ENCODE data around the gene VEGFB. TPM values are rescaled to one million over a fixed set of nuclear protein-coding genes. Genes with fewer than 3 reads are reported as not detected.

The VEGFB gene
- total and polyA plus RNA-seq, 2 of the 8 experiments (the other 6 are each of a cell fraction or from before 2014, with no cell fraction given) = 9.3 to 49.6 TPM

DNA sequence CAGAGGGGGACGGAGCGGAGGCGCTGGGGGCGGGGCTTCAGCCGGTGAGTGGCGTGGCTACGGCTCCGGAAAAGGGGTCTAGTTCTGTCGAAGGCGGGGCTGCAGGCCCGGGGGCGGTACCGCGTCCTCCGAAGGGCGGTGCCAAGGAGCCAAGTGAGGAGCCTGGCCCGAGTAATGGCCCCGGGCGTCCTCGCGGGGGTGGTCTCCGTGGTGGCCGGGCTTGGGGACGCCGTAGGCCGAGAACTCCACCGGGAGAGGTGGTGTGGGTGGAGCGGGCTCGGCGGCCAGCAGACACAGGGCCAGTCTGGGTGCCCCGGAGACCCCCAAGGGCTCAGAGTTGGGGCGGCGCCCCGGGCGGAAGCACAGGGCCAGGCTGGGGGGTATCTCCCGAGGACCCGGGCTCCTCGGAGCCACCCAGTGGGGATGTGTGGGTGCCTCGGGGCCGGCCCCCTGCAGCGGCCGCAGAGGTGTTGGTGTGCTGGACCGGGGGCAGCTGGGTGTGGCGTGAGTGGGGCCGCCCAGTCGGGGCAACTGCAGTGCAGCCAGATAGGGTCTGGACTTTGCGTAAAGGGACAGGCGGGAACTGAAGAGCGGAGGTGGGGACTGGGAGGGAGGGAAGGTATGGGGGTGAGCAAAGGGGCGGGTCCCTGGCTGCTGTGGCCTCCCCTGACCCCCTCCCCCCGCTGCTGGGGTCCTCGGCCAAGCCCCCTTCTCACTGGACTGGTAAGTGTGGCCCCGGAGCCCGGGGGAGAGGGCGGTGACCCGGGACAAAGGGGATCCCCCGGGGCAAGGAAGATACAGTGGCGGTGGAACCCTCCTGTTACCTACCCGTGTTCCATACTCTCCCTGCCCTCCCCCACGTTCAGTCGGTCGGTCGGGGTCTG lies 7.3 kb downstream of the VEGFB start:
- Histone ChIP-seq H3K9me3 (ENCODE audit: insufficient read depth in 2 of 2, low read depth in 1 of 2, low read length in 1 of 2) (no peaks in the 10 kb centered on the region), H3K79me1 (ENCODE audit: low read depth, low read length) (peaks cover 6% of the 10 kb centered on the region), H3K79me2 (ENCODE audit: control insufficient read depth in 1 of 2, insufficient read depth in 2 of 2, low read length in 2 of 2) (peaks cover 6 to 21% of the 10 kb centered on the region in 2 experiments; a peak in 3 of 4 replicates), H2BK20ac (ENCODE audit: low read length) (peak overlapping the region; percentile 72; the same call in 1 of the 2 replicates), H2AFZ (ENCODE audit: low read length) (no peak overlapping the region), H3K23me2 (ENCODE audit: low read depth, low read length) (peaks cover 16% of the 10 kb centered on the region), H3K27ac (ENCODE audit: low read depth, low read length) (peak overlapping the region; percentile 38; the same call in 1 of the 2 replicates), H2AK5ac (ENCODE audit: low read depth, low read length) (peak overlapping the region; percentile 82; the same call in 1 of the 2 replicates), H3K14ac (ENCODE audit: insufficient read length) (no peak overlapping the region), H3K4me2 (ENCODE audit: insufficient read depth in 1 of 2, low read depth in 2 of 2, low read length in 2 of 2) (peak overlapping the region; percentile 79 to 82), H2BK120ac (replicated peaks; ENCODE audit: low read depth, low read length) (no peak overlapping the region), H4K91ac (replicated peaks; ENCODE audit: insufficient read length, low read length) (peak overlapping the region; percentile 66), H3K18ac (ENCODE audit: extremely low read depth, low read length) (peak overlapping the region; percentile 71), H4K20me1 (replicated peaks in 1 of 2; ENCODE audit: control insufficient read depth in 1 of 2, insufficient read depth in 2 of 2, low read length in 2 of 2) (peaks cover 0 to 13% of the 10 kb centered on the region in 2 experiments), H3K27me3 (replicated peaks in 1 of 4; ENCODE audit: control insufficient read depth in 3 of 4, extremely low read depth in 1 of 4, insufficient read depth in 3 of 4, low read length in 3 of 4) (no peaks in the 10 kb centered on the region), H3K23ac (ENCODE audit: insufficient read length) (no peak overlapping the region), H3K36me3 (ENCODE audit: control insufficient read depth in 2 of 4, insufficient read depth in 4 of 4, low read length in 3 of 4) (peaks cover 0 to 19% (median 7%) of the 10 kb centered on the region in 4 experiments; a peak in 4 of 8 replicates), H3K4me1 (replicated peaks in 1 of 4; ENCODE audit: control insufficient read depth in 3 of 4, insufficient read depth in 4 of 4, low read length in 3 of 4) (peaks cover 0 to 18% (median 12%) of the 10 kb centered on the region in 4 experiments; a peak in 6 of 7 replicates), H3K4ac (replicated peaks; ENCODE audit: insufficient read length, low read depth, low read length) (peak overlapping the region; percentile 38), H3K9ac (replicated peaks in 1 of 4; ENCODE audit: extremely low read depth in 1 of 4, low read depth in 3 of 4, low read length in 3 of 4) (peak overlapping the region; percentile 65 to 81 (median 65); a peak in 6 of 7 replicates), H3K4me3 (ENCODE audit: extremely low read depth in 1 of 4, insufficient read depth in 2 of 4, low read depth in 3 of 4, low read length in 4 of 4) (peak overlapping the region; percentile 61 to 82 (median 78)), H3K56ac (replicated peaks; ENCODE audit: insufficient read length, low read depth, low read length) (peak overlapping the region; percentile 90), H2BK15ac (ENCODE audit: low read length) (0 out of 2 replicates have a peak overlapping the region, but pooled peaks have one; percentile 46), H2BK12ac (ENCODE audit: low read depth, low read length) (no peak overlapping the region), H2BK5ac (ENCODE audit: low read depth, low read length) (peak overlapping the region; percentile 88; the same call in 1 of the 2 replicates), H4K5ac (ENCODE audit: insufficient read length, low read depth, low read length) (peak overlapping the region; percentile 74), H4K8ac (ENCODE audit: extremely low read depth, insufficient read depth, low read length) (peak overlapping the region; percentile 92)
- FAIRE-seq = no peak
- POLR2A ChIA-PET (ENCODE audit: partially characterized antibody) = interaction anchor here (0.7 to 13.1 kb wide), 13 partner anchors 7 to 243 kb away, joined by 3 to 352 read pairs (median 35); partner anchors contain the start of genes BAD, DNAJC4, FERMT3 and GPR137
- 1% methylated on average over 44 of the region's 63 CpGs; no CpG with 5 or more reads in 1 of the 2 experiments for WGBS, 2 experiments (ENCODE audit: extremely low coverage in 1 of 2, insufficient coverage in 1 of 2, insufficient read length in 1 of 2, insufficient replicate concordance in 2 of 2, low coverage in 1 of 2, low lambda C conversion rate in 2 of 2, missing lambda C conversion rate in 1 of 2)
- CTCF ChIA-PET (ENCODE audit: partially characterized antibody) = interaction anchor here (0.5 to 3.9 kb wide), 8 partner anchors 9 to 1569 kb away, joined by 3 to 17 read pairs (median 4); partner anchors contain the start of genes NUDT22 and TRPT1
- peak; percentile 82 to 99 for DNase-seq (ENCODE audit: low read depth in 1 of 2, low spot score in 2 of 2)
- TF ChIP-seq, protein P1, sequence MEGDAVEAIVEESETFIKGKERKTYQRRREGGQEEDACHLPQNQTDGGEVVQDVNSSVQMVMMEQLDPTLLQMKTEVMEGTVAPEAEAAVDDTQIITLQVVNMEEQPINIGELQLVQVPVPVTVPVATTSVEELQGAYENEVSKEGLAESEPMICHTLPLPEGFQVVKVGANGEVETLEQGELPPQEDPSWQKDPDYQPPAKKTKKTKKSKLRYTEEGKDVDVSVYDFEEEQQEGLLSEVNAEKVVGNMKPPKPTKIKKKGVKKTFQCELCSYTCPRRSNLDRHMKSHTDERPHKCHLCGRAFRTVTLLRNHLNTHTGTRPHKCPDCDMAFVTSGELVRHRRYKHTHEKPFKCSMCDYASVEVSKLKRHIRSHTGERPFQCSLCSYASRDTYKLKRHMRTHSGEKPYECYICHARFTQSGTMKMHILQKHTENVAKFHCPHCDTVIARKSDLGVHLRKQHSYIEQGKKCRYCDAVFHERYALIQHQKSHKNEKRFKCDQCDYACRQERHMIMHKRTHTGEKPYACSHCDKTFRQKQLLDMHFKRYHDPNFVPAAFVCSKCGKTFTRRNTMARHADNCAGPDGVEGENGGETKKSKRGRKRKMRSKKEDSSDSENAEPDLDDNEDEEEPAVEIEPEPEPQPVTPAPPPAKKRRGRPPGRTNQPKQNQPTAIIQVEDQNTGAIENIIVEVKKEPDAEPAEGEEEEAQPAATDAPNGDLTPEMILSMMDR (IDR thresholded peaks at IDR 0.05; ENCODE audit: control extremely low read depth in 1 of 3, insufficient read depth in 1 of 3, low read depth in 1 of 3, low read length in 3 of 3) = no peak
- TF ChIP-seq, protein P2, sequence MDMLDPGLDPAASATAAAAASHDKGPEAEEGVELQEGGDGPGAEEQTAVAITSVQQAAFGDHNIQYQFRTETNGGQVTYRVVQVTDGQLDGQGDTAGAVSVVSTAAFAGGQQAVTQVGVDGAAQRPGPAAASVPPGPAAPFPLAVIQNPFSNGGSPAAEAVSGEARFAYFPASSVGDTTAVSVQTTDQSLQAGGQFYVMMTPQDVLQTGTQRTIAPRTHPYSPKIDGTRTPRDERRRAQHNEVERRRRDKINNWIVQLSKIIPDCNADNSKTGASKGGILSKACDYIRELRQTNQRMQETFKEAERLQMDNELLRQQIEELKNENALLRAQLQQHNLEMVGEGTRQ (IDR thresholded peaks at IDR 0.05; ENCODE audit: low read length) = no peak
- TF ChIP-seq MAFK (IDR thresholded peaks at IDR 0.05; ENCODE audit: low read depth, low read length) (no peak), SAP30 (IDR thresholded peaks at IDR 0.05; ENCODE audit: insufficient read depth, insufficient replicate concordance, low read length) (no peak), SP1 (IDR thresholded peaks at IDR 0.05; ENCODE audit: low read depth, low read length) (peak; percentile 45; the same call in 1 of the 2 replicates), PHF8 (conservative IDR thresholded peaks at IDR 0.05; ENCODE audit: low read depth, low read length) (peak; percentile 40)

Measured in H1 (cell line).